Mesenchymal stem cell (in vitro differentiated cells and primary cell): ENCODE measurements around the gene CDKN2A.

Source experiments
- DNase-seq: peaks from one replicate; pipeline ENCODE4 v3.0.0-alpha.2; 2013
- H2AFZ ChIP-seq: one replicate; pipeline ENCODE4 v1.6.1; 2013; ENCODE audit warnings: low read depth, mild to moderate bottlenecking, control low read depth, inconsistent platforms, low read length, moderate library complexity
- H2AK5ac ChIP-seq: 2 replicates; pipeline ENCODE4 v1.6.1; 2013; ENCODE audit warnings: low read length, moderate library complexity, mild to moderate bottlenecking, inconsistent platforms; ENCODE audit not compliant: severe bottlenecking
- H2BK120ac ChIP-seq: one replicate; pipeline ENCODE4 v1.6.1; 2013; ENCODE audit warnings: low read depth, mild to moderate bottlenecking, inconsistent platforms, low read length, moderate library complexity
- H2BK12ac ChIP-seq, 2 experiments: one replicate each; pipeline ENCODE4 v1.6.1; 2013; ENCODE audit warnings: inconsistent platforms in 2 of 2, low read length in 2 of 2, mild to moderate bottlenecking in 2 of 2, moderate library complexity in 2 of 2, control low read depth in 1 of 2
- H2BK15ac ChIP-seq: one replicate; pipeline ENCODE4 v1.6.1; 2013; ENCODE audit warnings: mild to moderate bottlenecking, low read depth, inconsistent platforms; ENCODE audit not compliant: poor library complexity, severe bottlenecking
- H2BK5ac ChIP-seq: 2 replicates; pipeline ENCODE4 v1.6.1; 2013; ENCODE audit warnings: low read depth, mild to moderate bottlenecking, low read length, control low read depth, inconsistent platforms; ENCODE audit not compliant: poor library complexity, severe bottlenecking
- H3K14ac ChIP-seq, 2 experiments: one replicate each; pipeline ENCODE4 v1.6.1; 2013; ENCODE audit warnings: inconsistent platforms in 2 of 2, low read length in 2 of 2, control low read depth in 1 of 2, mild to moderate bottlenecking in 1 of 2, moderate library complexity in 1 of 2
- H3K18ac ChIP-seq, 2 experiments: one replicate each; pipeline ENCODE4 v1.6.1; 2013; ENCODE audit warnings: inconsistent platforms in 2 of 2, low read length in 2 of 2, control low read depth in 1 of 2, low read depth in 1 of 2, mild to moderate bottlenecking in 1 of 2
- H3K23ac ChIP-seq, 2 experiments: one replicate each; pipeline ENCODE4 v1.6.1; 2013; ENCODE audit warnings: inconsistent platforms in 2 of 2, low read length in 2 of 2, mild to moderate bottlenecking in 2 of 2, moderate library complexity in 2 of 2, control low read depth in 1 of 2
- H3K27ac ChIP-seq: 2 replicates; pipeline ENCODE4 v1.5.1; 2013; ENCODE audit warnings: mild to moderate bottlenecking, moderate library complexity, low read length, control low read depth, inconsistent platforms; ENCODE audit not compliant: poor library complexity, severe bottlenecking
- H3K27me3 ChIP-seq, 2 experiments: 2 replicates each; pipeline versions ENCODE4 v1.6.1 to v1.7.0; 2013; ENCODE audit warnings: low read length in 2 of 2, mild to moderate bottlenecking in 2 of 2, moderate library complexity in 2 of 2, control low read depth in 1 of 2, inconsistent platforms in 1 of 2; ENCODE audit not compliant: control insufficient read depth in 1 of 2, insufficient read depth in 1 of 2
- H3K36me3 ChIP-seq, 2 experiments: 2 replicates each; pipeline versions ENCODE4 v1.6.1 to v1.7.0; 2013; ENCODE audit warnings: low read length in 2 of 2, control low read depth in 1 of 2, inconsistent platforms in 1 of 2, low read depth in 1 of 2, mild to moderate bottlenecking in 1 of 2; ENCODE audit not compliant: insufficient read depth in 2 of 2, control insufficient read depth in 1 of 2
- H3K4ac ChIP-seq, 2 experiments: one replicate each; pipeline ENCODE4 v1.6.1; 2013; ENCODE audit warnings: inconsistent platforms in 2 of 2, low read length in 2 of 2, mild to moderate bottlenecking in 2 of 2, moderate library complexity in 2 of 2, control low read depth in 1 of 2, low read depth in 1 of 2
- H3K4me1 ChIP-seq: 2 replicates; pipeline ENCODE4 v1.6.1; 2013; ENCODE audit warnings: low read depth, low read length, control low read depth; ENCODE audit not compliant: control insufficient read depth, insufficient read depth
- H3K4me2 ChIP-seq: 2 replicates; pipeline ENCODE4 v1.6.1; 2013; ENCODE audit warnings: low read length, mild to moderate bottlenecking, inconsistent platforms; ENCODE audit not compliant: poor library complexity, severe bottlenecking
- H3K4me3 ChIP-seq, 2 experiments: 2 replicates each; pipeline versions ENCODE4 v1.5.1 to v1.7.0; 2013; ENCODE audit warnings: low read length in 2 of 2, mild to moderate bottlenecking in 2 of 2, control low read depth in 1 of 2, low read depth in 1 of 2; ENCODE audit not compliant: insufficient read depth in 1 of 2
- H3K79me1 ChIP-seq: replicated peaks from 2 replicates; pipeline ENCODE4 v1.6.1; 2013; ENCODE audit warnings: mild to moderate bottlenecking, control low read depth, low read length, inconsistent platforms; ENCODE audit not compliant: poor library complexity, severe bottlenecking
- H3K9ac ChIP-seq: 2 replicates; pipeline ENCODE4 v1.7.0; 2013; ENCODE audit warnings: mild to moderate bottlenecking, low read length, moderate library complexity
- H3K9me3 ChIP-seq: 2 replicates; pipeline ENCODE4 v1.7.0; 2013; ENCODE audit warnings: mild to moderate bottlenecking, low read length; ENCODE audit not compliant: control insufficient read depth
- H4K8ac ChIP-seq: one replicate; pipeline ENCODE4 v1.6.1; 2013; ENCODE audit warnings: inconsistent platforms, mild to moderate bottlenecking, low read length, moderate library complexity
- H4K91ac ChIP-seq: one replicate; pipeline ENCODE4 v1.6.1; 2013; ENCODE audit warnings: mild to moderate bottlenecking, low read length, inconsistent platforms
- WGBS: methylation state at CpG from one replicate; pipeline ENCODE4 v1.1.7; 2013; ENCODE audit warnings: mixed read lengths; 5-methylcytosine and 5-hydroxymethylcytosine counted together

CDKN2A gene

GRCh38 chr9:21969011-21969940 lies 24.9 kb downstream of the CDKN2A start:
- Histone ChIP-seq H3K79me1 (peaks cover 13% of the 10 kb centered on the region), H3K36me3 (peaks cover 6 to 29% of the 10 kb centered on the region in 2 experiments), H2AFZ (no peak overlapping the region), H2BK120ac (no peak overlapping the region), H3K4me2 (no peak overlapping the region), H3K27me3 (peaks cover 45 to 77% of the 10 kb centered on the region in 2 experiments), H3K4me3 (peak overlapping the region in 1 of 2 experiments; percentile 56), H3K14ac (no peak overlapping the region), H2AK5ac (no peak overlapping the region), H3K4ac (no peak overlapping the region), H3K27ac (no peak overlapping the region), H2BK5ac (no peak overlapping the region), H2BK12ac (no peak overlapping the region), H3K9ac (no peak overlapping the region), H4K8ac (no peak overlapping the region), H3K9me3 (no peaks in the 10 kb centered on the region), H2BK15ac (no peak overlapping the region), H3K23ac (peak overlapping the region in 1 of 2 experiments; percentile 46), H3K18ac (no peak overlapping the region), H4K91ac (no peak overlapping the region), H3K4me1 (peaks cover 28% of the 10 kb centered on the region)
- WGBS, result 16% methylated on average over 23 of the region's 28 CpGs
- no peak for DNase-seq

DNA sequence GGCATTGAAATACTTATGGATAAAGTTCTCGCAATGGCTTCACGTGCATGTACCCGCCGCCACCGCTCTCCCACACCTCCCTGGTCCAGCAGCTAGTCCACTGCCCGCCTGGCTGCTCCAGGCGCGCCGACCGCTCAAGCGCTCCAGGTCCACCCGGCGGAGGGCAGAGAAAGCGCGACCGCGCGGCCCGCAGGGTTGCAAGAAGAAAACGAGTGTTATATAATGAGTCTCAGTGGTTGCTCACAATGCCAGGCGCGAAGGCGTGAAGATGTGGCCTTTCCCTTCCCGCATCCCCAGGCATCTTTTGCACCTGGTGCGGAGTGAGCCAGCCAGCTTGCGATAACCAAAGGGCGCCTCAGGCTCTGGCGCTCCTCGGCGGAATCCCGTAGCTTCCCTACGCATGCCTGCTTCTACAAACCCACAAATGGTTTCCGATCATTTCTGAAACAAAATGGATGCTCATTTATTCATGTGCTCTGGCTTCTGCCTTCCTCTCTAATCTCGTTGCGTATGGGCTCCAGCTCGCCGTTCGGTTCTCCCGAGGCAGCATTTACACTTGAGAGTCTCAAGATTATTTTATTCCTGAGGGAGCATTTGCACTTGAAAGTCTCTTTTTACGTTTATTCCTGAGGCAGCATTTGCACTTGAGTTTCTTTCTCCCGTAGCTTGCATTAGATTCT lies 25.7 kb downstream of the CDKN2A start:
- Histone ChIP-seq H2AK5ac (no peak overlapping the region), H2BK12ac (no peak overlapping the region), H3K9me3 (no peaks in the 10 kb centered on the region), H3K27me3 (peaks cover 40 to 69% of the 10 kb centered on the region in 2 experiments), H2BK15ac (no peak overlapping the region), H2AFZ (peak overlapping the region; percentile 1), H3K14ac (no peak overlapping the region), H3K4ac (no peak overlapping the region), H3K4me1 (peaks cover 27% of the 10 kb centered on the region), H2BK120ac (no peak overlapping the region), H4K8ac (no peak overlapping the region), H3K27ac (no peak overlapping the region), H3K23ac (peak overlapping the region in 1 of 2 experiments; percentile 14), H3K79me1 (peaks cover 13% of the 10 kb centered on the region), H3K9ac (no peak overlapping the region), H3K18ac (no peak overlapping the region), H2BK5ac (no peak overlapping the region), H3K36me3 (peaks cover 6 to 29% of the 10 kb centered on the region in 2 experiments), H3K4me3 (peak overlapping the region; percentile 4 to 56), H3K4me2 (peak overlapping the region; percentile 70), H4K91ac (no peak overlapping the region)
- DNase-seq, result peak; percentile 50
- WGBS, result 4% methylated on average over 41 of the region's 41 CpGs

GRCh38 chr9:21967702-21968101 lies 26.5 kb downstream of the CDKN2A start:
- Histone ChIP-seq H3K79me1 (peaks cover 13% of the 10 kb centered on the region), H2BK12ac (no peak overlapping the region), H3K27me3 (peaks cover 40 to 61% of the 10 kb centered on the region in 2 experiments), H4K91ac (no peak overlapping the region), H2AK5ac (no peak overlapping the region), H2BK120ac (no peak overlapping the region), H2BK15ac (no peak overlapping the region), H3K4me3 (no peak overlapping the region), H3K14ac (no peak overlapping the region), H3K36me3 (peaks cover 6 to 29% of the 10 kb centered on the region in 2 experiments), H3K4ac (no peak overlapping the region), H2BK5ac (no peak overlapping the region), H2AFZ (no peak overlapping the region), H3K23ac (no peak overlapping the region), H3K9ac (no peak overlapping the region), H3K18ac (no peak overlapping the region), H3K27ac (no peak overlapping the region), H3K4me1 (peaks cover 27% of the 10 kb centered on the region), H3K4me2 (no peak overlapping the region), H3K9me3 (no peaks in the 10 kb centered on the region), H4K8ac (no peak overlapping the region)
- no peak for DNase-seq
- whole genome bisulfite sequencing, result 26% methylated on average over 8 of the region's 10 CpGs

GRCh38 chr9:21967169-21967568 lies 27.0 kb downstream of the CDKN2A start:
- peaks cover 13% of the 10 kb centered on the region for H3K79me1 ChIP-seq
- H3K14ac ChIP-seq, result no peak overlapping the region
- 21% methylated on average over 19 of the region's 19 CpGs for WGBS
- H2AFZ ChIP-seq, result no peak overlapping the region
- H2BK120ac ChIP-seq, result no peak overlapping the region
- no peak overlapping the region for H3K18ac ChIP-seq
- no peak overlapping the region for H2BK5ac ChIP-seq
- no peak overlapping the region for H3K23ac ChIP-seq
- H3K4me1 ChIP-seq, result peaks cover 27% of the 10 kb centered on the region
- H3K4me2 ChIP-seq, result no peak overlapping the region
- H2AK5ac ChIP-seq, result no peak overlapping the region
- no peak overlapping the region for H3K4me3 ChIP-seq
- no peak overlapping the region for H3K4ac ChIP-seq
- no peak overlapping the region for H4K91ac ChIP-seq
- no peak overlapping the region for H2BK12ac ChIP-seq
- peaks cover 6 to 29% of the 10 kb centered on the region in 2 experiments for H3K36me3 ChIP-seq
- no peak overlapping the region for H2BK15ac ChIP-seq
- H3K27ac ChIP-seq, result no peak overlapping the region
- no peak overlapping the region for H4K8ac ChIP-seq
- no peaks in the 10 kb centered on the region for H3K9me3 ChIP-seq
- H3K27me3 ChIP-seq, result peaks cover 40 to 56% of the 10 kb centered on the region in 2 experiments
- no peak for DNase-seq
- no peak overlapping the region for H3K9ac ChIP-seq
